HEK293 (cell line): Measurements from ENCODE around the gene METTL16.

Experiments
- CTCF ChIP-seq: fragments of 450-650 bp; formaldehyde crosslinking; IDR thresholded peaks from 2 replicates; pipeline ENCODE4 v1.5.1; 2016; ENCODE audit warnings: missing biosample characterization, missing genetic modification characterization
- ZNF121 ChIP-seq: fragments of 450-650 bp; formaldehyde crosslinking; IDR thresholded peaks from 2 replicates; pipeline ENCODE4 v1.5.1; 2016; ENCODE audit warnings: missing biosample characterization, missing genetic modification characterization

GRCh38 chr17:2393954-2394749 is 117.5 kb downstream of the METTL16 start:
- TF ChIP-seq CTCF (tag by site-specific recombination), result no peak
- TF ChIP-seq ZNF121 (tag by site-specific recombination), result no peak
